IMR-90 (cell line): Measurements from ENCODE around the gene NADK. TPM values are rescaled to one million over a fixed set of nuclear protein-coding genes. Genes with fewer than 3 reads are reported as not detected.

Source experiments
- ATAC-seq: fragments of 200-7000 bp; cut with Tn5 transposase; 2 replicates; pipeline ENCODE4 v1.9.1; 2020; ENCODE audit warnings: low read depth, mild to moderate bottlenecking, moderate library complexity
- BruUV-seq: library from RNA; stranded (reverse); fragments of 400-500 nt; replicated peaks from 2 replicates; lab custom pipeline; 2021; lab: Mats Ljungman, UMichigan
- CTCF ChIA-PET: fragments of 300-600 bp; formaldehyde crosslinking; extraction: SDS; loops from one replicate; lab custom pipeline; 2021; ENCODE audit warnings: antibody characterized with exemption; lab: Yijun Ruan, JAX
- POLR2A ChIA-PET: fragments of 300-600 bp; sonication (Branson Sonifier 250); formaldehyde crosslinking; loops from one replicate; lab custom pipeline; 2022; ENCODE audit warnings: antibody characterized with exemption; ENCODE audit not compliant: unreplicated experiment; lab: Charles Lee
- DNase-seq: peaks from one replicate; pipeline ENCODE4 v3.0.0; 2013
- H2AFZ ChIP-seq: replicated peaks from 2 replicates; pipeline ENCODE3; 2013; ENCODE audit warnings: low read length, mild to moderate bottlenecking; ENCODE audit not compliant: poor library complexity
- H2AK5ac ChIP-seq: 2 replicates; pipeline ENCODE4 v1.6.1; 2013; ENCODE audit warnings: low read depth, low read length, inconsistent platforms
- H2AK9ac ChIP-seq: replicated peaks from 2 replicates; pipeline ENCODE3; 2013; ENCODE audit warnings: mild to moderate bottlenecking, low read depth, low read length, moderate library complexity; ENCODE audit not compliant: poor library complexity
- H2BK120ac ChIP-seq: 2 replicates; pipeline ENCODE4 v1.6.1; 2013; ENCODE audit warnings: low read depth, low read length, inconsistent platforms
- H2BK15ac ChIP-seq: 3 replicates; pipeline ENCODE4 v1.6.1; 2013; ENCODE audit warnings: low read depth, low read length, inconsistent platforms
- H2BK20ac ChIP-seq: 2 replicates; pipeline ENCODE4 v1.6.1; 2013; ENCODE audit warnings: low read depth, mild to moderate bottlenecking, inconsistent platforms, low read length, moderate library complexity
- H2BK5ac ChIP-seq: 2 replicates; pipeline ENCODE4 v1.6.1; 2013; ENCODE audit warnings: mild to moderate bottlenecking, low read depth, low read length, inconsistent platforms; ENCODE audit not compliant: poor library complexity, severe bottlenecking
- H3K14ac ChIP-seq: replicated peaks from 2 replicates; pipeline ENCODE4 v1.6.1; 2013; ENCODE audit warnings: low read depth, low read length, inconsistent platforms
- H3K18ac ChIP-seq: 2 replicates; pipeline ENCODE4 v1.6.1; 2013; ENCODE audit warnings: low read depth, low read length, control low read depth
- H3K23ac ChIP-seq: 2 replicates; pipeline ENCODE4 v1.6.1; 2013; ENCODE audit warnings: low read depth, low read length, inconsistent platforms
- H3K27ac ChIP-seq: 2 replicates; pipeline ENCODE4 v1.5.1; 2013; ENCODE audit warnings: mild to moderate bottlenecking, control low read depth, low read length; ENCODE audit not compliant: insufficient read depth
- H3K27me3 ChIP-seq: 2 replicates; pipeline ENCODE4 v1.6.1; 2013; ENCODE audit warnings: low read length; ENCODE audit not compliant: control insufficient read depth, insufficient read depth
- H3K36me3 ChIP-seq: 2 replicates; pipeline ENCODE4 v1.6.1; 2013; ENCODE audit warnings: low read length, mixed read lengths; ENCODE audit not compliant: control insufficient read depth, insufficient read depth
- H3K4ac ChIP-seq: 2 replicates; pipeline ENCODE4 v1.6.1; 2013; ENCODE audit warnings: low read depth, low read length, inconsistent platforms
- H3K4me1 ChIP-seq: 2 replicates; pipeline ENCODE4 v1.6.1; 2013; ENCODE audit warnings: low read length, mixed read lengths; ENCODE audit not compliant: control insufficient read depth, insufficient read depth
- H3K4me2 ChIP-seq: 2 replicates; pipeline ENCODE4 v1.6.1; 2013; ENCODE audit warnings: low read depth, mild to moderate bottlenecking, control low read depth, low read length, moderate library complexity
- H3K4me3 ChIP-seq: 2 replicates; pipeline ENCODE4 v1.5.1; 2013; ENCODE audit warnings: low read depth, mild to moderate bottlenecking, control low read depth, low read length, moderate library complexity; ENCODE audit not compliant: insufficient read depth
- H3K56ac ChIP-seq: 2 replicates; pipeline ENCODE4 v1.6.1; 2013; ENCODE audit warnings: low read length, inconsistent platforms; ENCODE audit not compliant: insufficient read depth; ENCODE audit errors: extremely low read depth
- H3K79me1 ChIP-seq, 2 experiments: 2 replicates each; pipeline ENCODE4 v1.6.1; 2013; ENCODE audit warnings: low read length in 2 of 2, inconsistent platforms in 1 of 2, low read depth in 1 of 2
- H3K9ac ChIP-seq: 2 replicates; pipeline ENCODE4 v1.6.1; 2013; ENCODE audit warnings: low read depth, low read length, control low read depth
- H3K9me1 ChIP-seq: 2 replicates; pipeline ENCODE4 v1.6.1; 2013; ENCODE audit warnings: low read length, inconsistent platforms; ENCODE audit not compliant: insufficient read depth
- H3K9me3 ChIP-seq: 2 replicates; pipeline ENCODE4 v1.6.1; 2013; ENCODE audit warnings: low read length; ENCODE audit not compliant: control insufficient read depth, insufficient read depth
- H4K20me1 ChIP-seq: 2 replicates; pipeline ENCODE4 v1.6.1; 2013; ENCODE audit warnings: low read length, inconsistent platforms; ENCODE audit not compliant: insufficient read depth
- H4K5ac ChIP-seq: 2 replicates; pipeline ENCODE4 v1.6.1; 2013; ENCODE audit warnings: mild to moderate bottlenecking, low read depth, low read length, control low read depth
- H4K8ac ChIP-seq, 2 experiments: 2 replicates each; pipeline ENCODE4 v1.6.1; 2013; ENCODE audit warnings: low read depth in 2 of 2, low read length in 2 of 2, control low read depth in 1 of 2, inconsistent platforms in 1 of 2
- H4K91ac ChIP-seq: 2 replicates; pipeline ENCODE4 v1.6.1; 2013; ENCODE audit warnings: low read depth, low read length, inconsistent platforms; ENCODE audit not compliant: insufficient read depth
- BHLHE40 ChIP-seq: fragments of 150-350 bp; IDR thresholded peaks from 2 replicates; pipeline ENCODE4 v1.6.1; 2016; ENCODE audit warnings: mild to moderate bottlenecking, low read depth, low read length
- CEBPB ChIP-seq: IDR thresholded peaks from 2 replicates; pipeline ENCODE4 v1.6.1; 2012; ENCODE audit warnings: low read depth, low read length, improper control_type of control experiment
- CHD1 ChIP-seq: IDR thresholded peaks from 2 replicates; pipeline ENCODE4 v1.6.1; 2012; ENCODE audit warnings: low read depth, low read length, improper control_type of control experiment
- CTCF ChIP-seq: conservative IDR thresholded peaks from 2 replicates; pipeline ENCODE4 v1.5.1; 2012; ENCODE audit warnings: mild to moderate bottlenecking, low read depth, low read length, improper control_type of control experiment
- ELK1 ChIP-seq: fragments of 150-350 bp; IDR thresholded peaks from 2 replicates; pipeline ENCODE4 v1.6.1; 2016; ENCODE audit warnings: low read depth, mild to moderate bottlenecking, low read length, moderate library complexity, borderline replicate concordance
- FOS ChIP-seq: fragments of 150-350 bp; IDR thresholded peaks from 2 replicates; pipeline ENCODE4 v1.6.1; 2016; ENCODE audit warnings: low read depth, low read length
- MAFK ChIP-seq: IDR thresholded peaks from 2 replicates; pipeline ENCODE4 v1.6.1; 2012; ENCODE audit warnings: low read depth, low read length, improper control_type of control experiment
- MAZ ChIP-seq: IDR thresholded peaks from 2 replicates; pipeline ENCODE4 v1.6.1; 2012; ENCODE audit warnings: low read depth, mild to moderate bottlenecking, low read length, improper control_type of control experiment, moderate library complexity, borderline replicate concordance
- MXI1 ChIP-seq: IDR thresholded peaks from 2 replicates; pipeline ENCODE4 v1.6.1; 2012; ENCODE audit warnings: low read depth, mild to moderate bottlenecking, low read length, moderate library complexity, borderline replicate concordance
- NFE2L2 ChIP-seq: fragments of 150-350 bp; IDR thresholded peaks from 2 replicates; pipeline ENCODE4 v1.6.1; 2016; ENCODE audit warnings: low read depth, mild to moderate bottlenecking, low read length
- POLR2A ChIP-seq: IDR thresholded peaks from 2 replicates; pipeline ENCODE4 v1.6.1; 2012; ENCODE audit warnings: mild to moderate bottlenecking, low read depth, low read length
- RAD21 ChIP-seq: IDR thresholded peaks from 2 replicates; pipeline ENCODE4 v1.6.1; 2012; ENCODE audit warnings: low read length, improper control_type of control experiment
- RCOR1 ChIP-seq: IDR thresholded peaks from 2 replicates; pipeline ENCODE4 v1.6.1; 2012; ENCODE audit warnings: mild to moderate bottlenecking, low read length, improper control_type of control experiment; ENCODE audit not compliant: insufficient replicate concordance
- RFX5 ChIP-seq: IDR thresholded peaks from 2 replicates; pipeline ENCODE4 v1.8.0; 2012; ENCODE audit warnings: low read depth, mild to moderate bottlenecking, low read length, moderate library complexity
- SMC3 ChIP-seq: fragments of 150-350 bp; IDR thresholded peaks from 2 replicates; pipeline ENCODE4 v1.6.1; 2016; ENCODE audit warnings: low read depth, mild to moderate bottlenecking, antibody characterized with exemption, low read length, moderate library complexity
- USF2 ChIP-seq: fragments of 150-350 bp; IDR thresholded peaks from 2 replicates; pipeline ENCODE4 v1.6.1; 2017; ENCODE audit warnings: mild to moderate bottlenecking, antibody characterized with exemption, low read length, low read depth
- WGBS, 2 experiments: methylation state at CpG; one replicate each; pipeline versions ENCODE4 v1.1.5 to v1.1.7; 2013; ENCODE audit warnings: missing lambda C conversion rate in 2 of 2; ENCODE audit not compliant: insufficient read length in 1 of 2; ENCODE audit errors: extremely low coverage in 2 of 2; 5-methylcytosine and 5-hydroxymethylcytosine counted together
- dilution Hi-C: fragments of 300-500 bp; cut with HindIII; formaldehyde crosslinking; loops from one replicate; pipeline ENCODE4 v1.14.3; 2018; ENCODE audit warnings: low sequenced_read_pairs; ENCODE audit not compliant: unreplicated experiment
- in situ Hi-C: fragments of 300-500 bp; cut with MboI; formaldehyde crosslinking; loops from 3 replicates; pipeline ENCODE4 v1.14.3; 2019; ENCODE audit warnings: low sequenced_read_pairs, inconsistent platforms, mixed read lengths
- intact Hi-C: fragments of 100-400 bp; cut with micrococcal nuclease; formaldehyde crosslinking; loops from 2 replicates; pipeline ENCODE4 v1.10.0; 2022
- polyA plus RNA-seq, 3 experiments: library from polyadenylated mRNA; depleted of rRNA; stranded (reverse); fragments of >200 nt; gene quantifications; 2 replicates each; pipeline ENCODE4 v1.2.3, GENCODE V29; 2012; ENCODE audit warnings: low replicate concordance in 1 of 3
- total RNA-seq: library from RNA; depleted of rRNA; stranded (reverse); fragments of >200 nt; gene quantifications from 2 replicates; pipeline ENCODE4 v1.2.3, GENCODE V29; 2012

Gene NADK
- total and polyA plus RNA-seq, 2 of the 4 experiments (the other 2 are of a cell fraction) = 12.5 to 56.1 TPM

DNA sequence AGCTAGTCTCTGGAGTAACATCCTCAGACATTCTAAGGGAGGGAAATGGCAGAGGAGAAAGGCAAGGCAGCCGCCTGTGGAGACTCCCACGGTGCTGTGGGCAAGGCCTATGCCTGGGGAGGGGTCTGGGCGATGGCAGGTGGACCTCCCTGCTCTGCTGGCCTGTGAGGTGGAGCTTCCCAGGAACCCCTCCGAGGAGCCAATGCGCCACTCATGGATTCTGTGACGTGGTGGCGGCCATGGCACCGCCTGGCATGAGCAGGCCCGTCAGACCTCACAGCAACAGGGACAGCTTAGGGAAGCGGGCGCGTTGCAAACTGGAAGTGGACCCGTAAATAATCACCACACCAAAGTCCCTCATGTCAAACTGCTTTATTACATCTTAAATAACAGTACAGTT, 6.7 kb upstream of the NADK start:
- no peak overlapping the region for H2AFZ ChIP-seq
- ATAC-seq (no peak), DNase-seq (no peak)
- no peak overlapping the region for H2BK20ac ChIP-seq
- H3K56ac ChIP-seq = no peak overlapping the region
- peaks cover 32 to 59% of the 10 kb centered on the region in 2 experiments for H3K79me1 ChIP-seq
- CTCF ChIA-PET = no interaction called here
- POLR2A ChIA-PET = no interaction called here
- no peak overlapping the region for H3K14ac ChIP-seq
- peaks cover 8% of the 10 kb centered on the region for H3K9me1 ChIP-seq
- H3K4me3 ChIP-seq = no peak overlapping the region
- H3K4ac ChIP-seq = no peak overlapping the region
- WGBS, 2 experiments = no CpG with 5 or more reads among the region's 13 CpGs
- no peak overlapping the region for H3K18ac ChIP-seq
- TF ChIP-seq USF2 (no peak), MXI1 (no peak), CHD1 (no peak), RCOR1 (no peak), RAD21 (no peak), MAZ (no peak), POLR2A (no peak), RFX5 (no peak), NFE2L2 (no peak), CEBPB (no peak), FOS (no peak), MAFK (no peak), BHLHE40 (no peak), SMC3 (no peak), ELK1 (no peak), CTCF (no peak)
- H3K27ac ChIP-seq = no peak overlapping the region
- peaks cover 12% of the 10 kb centered on the region for H3K4me1 ChIP-seq
- peaks cover 46% of the 10 kb centered on the region for H3K36me3 ChIP-seq
- H3K4me2 ChIP-seq = no peak overlapping the region
- H2AK9ac ChIP-seq = no peak overlapping the region
- H2AK5ac ChIP-seq = no peak overlapping the region
- no peaks in the 10 kb centered on the region for H3K27me3 ChIP-seq
- no peaks in the 10 kb centered on the region for H3K9me3 ChIP-seq
- no peak overlapping the region for H4K5ac ChIP-seq
- no peak overlapping the region for H3K23ac ChIP-seq
- dilution Hi-C loops (no loop called here), intact Hi-C loops (loop anchor here (5.0 kb wide), 1 partner anchor 102 kb away; no protein-coding TSS in a partner anchor), in situ Hi-C loops (loop anchor here (10.0 kb wide), 1 partner anchor 120 kb away; no protein-coding TSS in a partner anchor)
- H3K9ac ChIP-seq = no peak overlapping the region
- H2BK120ac ChIP-seq = no peak overlapping the region
- no peak overlapping the region for H2BK5ac ChIP-seq
- peaks cover 41% of the 10 kb centered on the region for H4K20me1 ChIP-seq
- no peak overlapping the region for H2BK15ac ChIP-seq
- H4K8ac ChIP-seq = no peak overlapping the region
- H4K91ac ChIP-seq = no peak overlapping the region
- BruUV-seq = no TSS peak
